ENCODE data around the gene GNG14. TPM values are rescaled to one million over a fixed set of nuclear protein-coding genes. Genes with fewer than 3 reads are reported as not detected.

Gene GNG14
- total and polyA plus RNA-seq, 2 of the 13 experiments (the other 11 are each of a cell fraction or from before 2014, with no cell fraction given): not detected

- TF ChIP-seq AGO1 (IDR thresholded peaks at IDR 0.05; ENCODE audit: low read depth, low read length, poor library complexity, severe bottlenecking): peak; percentile 86
- 0 out of 2 replicates have a peak, but pooled peaks have one; percentile 26 for TF ChIP-seq ZSCAN25 (CRISPR knock-in tag; IDR thresholded peaks at IDR 0.05)
- peak; percentile 78; the same call in 1 of the 2 replicates for TF ChIP-seq ZBTB3 (CRISPR knock-in tag; IDR thresholded peaks at IDR 0.05; ENCODE audit: borderline replicate concordance, low read depth)
- TF ChIP-seq ARID2 (CRISPR knock-in tag; IDR thresholded peaks at IDR 0.05; ENCODE audit: borderline replicate concordance): no peak
- TF ChIP-seq ZNF446 (CRISPR knock-in tag; IDR thresholded peaks at IDR 0.05): no peak
- TF ChIP-seq ZNF329 (CRISPR knock-in tag; IDR thresholded peaks at IDR 0.05; ENCODE audit: low read depth): no peak
- no peak for TF ChIP-seq FOSL1 (CRISPR knock-in tag; IDR thresholded peaks at IDR 0.05; ENCODE audit: borderline replicate concordance)
- no peak; the same call in 1 of the 2 replicates for TF ChIP-seq ZSCAN21 (CRISPR knock-in tag; IDR thresholded peaks at IDR 0.05; ENCODE audit: borderline replicate concordance)
- no peak for TF ChIP-seq LCORL (IDR thresholded peaks at IDR 0.05)
- 0 out of 2 replicates have a peak, but pooled peaks have one; percentile 22 for TF ChIP-seq LCORL (CRISPR knock-in tag; IDR thresholded peaks at IDR 0.05)
- no peak for TF ChIP-seq TBX3 (IDR thresholded peaks at IDR 0.05; ENCODE audit: borderline replicate concordance)
- no peak for TF ChIP-seq CBX1 (IDR thresholded peaks at IDR 0.05; ENCODE audit: low read depth)
- peak; percentile 17 for TF ChIP-seq SKI (IDR thresholded peaks at IDR 0.05; ENCODE audit: partially characterized antibody)
- TF ChIP-seq JDP2 (CRISPR knock-in tag; IDR thresholded peaks at IDR 0.05; ENCODE audit: borderline replicate concordance): no peak
- TF ChIP-seq RNF2 (conservative IDR thresholded peaks at IDR 0.05; ENCODE audit: low read depth): no peak
- TF ChIP-seq SRY (CRISPR knock-in tag; IDR thresholded peaks at IDR 0.05): peak; percentile 68; the same call in 1 of the 2 replicates
- no peak for TF ChIP-seq ZNF12 (CRISPR knock-in tag; IDR thresholded peaks at IDR 0.05)
- TF ChIP-seq FOXK2 (IDR thresholded peaks at IDR 0.05): no peak
- TF ChIP-seq MIER3 (CRISPR knock-in tag; IDR thresholded peaks at IDR 0.05; ENCODE audit: borderline replicate concordance): peak; percentile 78; the same call in 1 of the 2 replicates
- TF ChIP-seq ZBED4 (CRISPR knock-in tag; IDR thresholded peaks at IDR 0.05; ENCODE audit: borderline replicate concordance): no peak
- TF ChIP-seq ZNF75D (CRISPR knock-in tag; IDR thresholded peaks at IDR 0.05; ENCODE audit: borderline replicate concordance): no peak
- no peak for TF ChIP-seq NR2F6 (IDR thresholded peaks at IDR 0.05)
- TF ChIP-seq NR2F6 (CRISPR knock-in tag; IDR thresholded peaks at IDR 0.05): no peak
- no peak for TF ChIP-seq CCDC6 (CRISPR knock-in tag; IDR thresholded peaks at IDR 0.05)
- TF ChIP-seq IKZF1 (IDR thresholded peaks at IDR 0.05): no peak
- no peak for TF ChIP-seq STAG1 (CRISPR knock-in tag; IDR thresholded peaks at IDR 0.05)
- no peak for TF ChIP-seq ZBTB33 (CRISPR knock-in tag; IDR thresholded peaks at IDR 0.05)
Measured at GRCh38 chr19:12696366-12697335, 8.9 kb downstream of the GNG14 start, which contains the start of gene FBXW9 (continued).
